ENCODE results near the gene FERMT3.
"Not testable (repeated sequence)": the region's sequence is repeated elsewhere in the genome, so short reads cannot be mapped to it uniquely, and the experiment has no call there.

FERMT3 gene

DNA sequence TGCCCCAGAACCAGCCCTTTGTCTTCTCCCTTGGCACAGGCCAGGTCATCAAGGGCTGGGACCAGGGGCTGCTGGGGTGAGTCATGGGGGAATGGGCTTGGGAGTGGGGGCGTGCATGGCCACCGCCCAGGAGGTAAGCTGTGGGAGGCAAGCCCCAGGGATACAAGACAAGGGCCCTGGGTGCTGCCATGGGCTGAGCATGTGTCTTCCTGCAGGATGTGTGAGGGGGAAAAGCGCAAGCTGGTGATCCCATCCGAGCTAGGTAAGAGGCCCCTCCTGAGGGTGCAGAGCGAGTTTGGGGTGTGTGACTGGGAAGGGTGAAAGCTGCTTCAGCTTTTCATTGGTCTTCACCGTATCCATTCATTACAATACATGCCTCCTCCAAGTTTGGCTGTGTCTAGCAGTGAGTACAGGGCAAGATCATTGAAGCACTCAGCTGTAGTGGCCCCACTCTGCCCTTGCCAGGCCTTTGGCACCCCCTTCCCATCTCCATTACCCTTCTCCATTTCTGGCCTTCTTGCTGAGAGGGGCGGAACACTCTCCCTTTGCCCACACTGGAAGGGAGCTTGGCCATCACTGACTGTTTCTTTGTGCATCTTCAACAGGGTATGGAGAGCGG lies 36.8 kb downstream of the FERMT3 start:
- DNase-seq (ENCODE audit: extremely low read depth, low read depth) = no peak
- TF ChIP-seq, protein P1, sequence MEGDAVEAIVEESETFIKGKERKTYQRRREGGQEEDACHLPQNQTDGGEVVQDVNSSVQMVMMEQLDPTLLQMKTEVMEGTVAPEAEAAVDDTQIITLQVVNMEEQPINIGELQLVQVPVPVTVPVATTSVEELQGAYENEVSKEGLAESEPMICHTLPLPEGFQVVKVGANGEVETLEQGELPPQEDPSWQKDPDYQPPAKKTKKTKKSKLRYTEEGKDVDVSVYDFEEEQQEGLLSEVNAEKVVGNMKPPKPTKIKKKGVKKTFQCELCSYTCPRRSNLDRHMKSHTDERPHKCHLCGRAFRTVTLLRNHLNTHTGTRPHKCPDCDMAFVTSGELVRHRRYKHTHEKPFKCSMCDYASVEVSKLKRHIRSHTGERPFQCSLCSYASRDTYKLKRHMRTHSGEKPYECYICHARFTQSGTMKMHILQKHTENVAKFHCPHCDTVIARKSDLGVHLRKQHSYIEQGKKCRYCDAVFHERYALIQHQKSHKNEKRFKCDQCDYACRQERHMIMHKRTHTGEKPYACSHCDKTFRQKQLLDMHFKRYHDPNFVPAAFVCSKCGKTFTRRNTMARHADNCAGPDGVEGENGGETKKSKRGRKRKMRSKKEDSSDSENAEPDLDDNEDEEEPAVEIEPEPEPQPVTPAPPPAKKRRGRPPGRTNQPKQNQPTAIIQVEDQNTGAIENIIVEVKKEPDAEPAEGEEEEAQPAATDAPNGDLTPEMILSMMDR (IDR thresholded peaks at IDR 0.05; ENCODE audit: low read depth, low read length) = no peak

DNA sequence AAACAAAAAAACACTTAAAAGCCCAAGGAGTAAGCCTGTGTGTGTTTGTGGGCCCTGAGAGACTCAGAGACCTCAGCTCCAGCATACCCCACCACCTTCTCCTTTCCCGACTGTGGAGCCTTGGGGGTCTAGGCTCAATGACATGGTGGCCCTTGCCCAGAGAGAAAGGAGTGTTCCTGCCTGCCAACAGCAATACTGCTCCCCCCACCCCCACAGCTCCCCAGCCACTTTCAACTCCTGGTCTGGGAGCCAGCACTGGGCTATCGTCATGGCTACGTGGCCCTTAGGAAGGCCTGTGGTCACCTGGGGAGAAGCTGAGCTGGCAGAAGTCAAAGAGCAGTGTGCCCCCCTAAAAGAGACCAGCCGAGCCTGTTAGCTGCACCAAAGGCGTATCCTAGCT lies 37.6 kb downstream of the FERMT3 start:
- TF ChIP-seq, protein P1 (IDR thresholded peaks at IDR 0.05; ENCODE audit: low read depth, low read length) = no peak
- no peak for DNase-seq (ENCODE audit: extremely low read depth, low read depth)

DNA sequence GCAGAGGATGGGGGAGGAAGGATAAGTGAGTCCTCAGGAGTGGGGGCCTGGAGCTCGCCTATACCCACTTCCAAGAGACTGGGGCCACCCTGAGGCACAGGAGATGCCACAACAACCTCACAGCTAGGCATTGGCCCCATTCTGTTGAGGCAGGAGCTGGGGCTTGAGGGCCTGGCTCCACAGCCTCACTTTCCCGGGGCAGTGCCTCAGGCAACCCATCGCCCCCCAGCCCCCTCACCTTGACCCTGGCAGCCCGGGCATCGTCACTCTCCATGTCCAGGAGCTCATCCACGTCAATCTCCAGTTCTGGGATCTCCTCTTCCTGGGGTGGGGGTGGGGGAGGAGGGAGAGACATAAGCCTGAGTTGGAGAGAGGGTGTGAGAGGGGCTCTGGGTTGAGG lies 38.4 kb downstream of the FERMT3 start:
- no peak for DNase-seq (ENCODE audit: extremely low read depth, low read depth)
- TF ChIP-seq, protein P1 (IDR thresholded peaks at IDR 0.05; ENCODE audit: low read depth, low read length) = no peak

DNA sequence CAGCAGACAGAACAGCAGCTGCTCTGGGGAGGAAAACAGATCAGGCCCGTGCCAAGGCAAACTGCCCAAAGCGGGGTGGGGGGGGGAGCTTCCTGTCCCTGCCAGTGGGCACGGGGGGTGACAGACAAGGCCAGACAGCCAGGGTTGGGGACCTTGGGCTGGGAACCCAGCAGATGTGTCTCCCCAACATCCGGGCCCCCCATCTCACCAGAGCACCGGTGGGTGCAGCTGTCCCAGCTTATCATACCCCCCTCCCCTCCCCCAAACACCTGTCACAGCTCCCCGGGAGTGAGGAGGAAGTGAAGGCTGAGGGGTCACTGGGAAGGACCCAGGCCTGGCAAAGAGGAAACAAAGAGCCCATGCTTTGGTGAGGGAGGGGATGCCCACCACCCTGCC lies 38.9 kb downstream of the FERMT3 start:
- no peak for DNase-seq (ENCODE audit: extremely low read depth, low read depth)

DNA sequence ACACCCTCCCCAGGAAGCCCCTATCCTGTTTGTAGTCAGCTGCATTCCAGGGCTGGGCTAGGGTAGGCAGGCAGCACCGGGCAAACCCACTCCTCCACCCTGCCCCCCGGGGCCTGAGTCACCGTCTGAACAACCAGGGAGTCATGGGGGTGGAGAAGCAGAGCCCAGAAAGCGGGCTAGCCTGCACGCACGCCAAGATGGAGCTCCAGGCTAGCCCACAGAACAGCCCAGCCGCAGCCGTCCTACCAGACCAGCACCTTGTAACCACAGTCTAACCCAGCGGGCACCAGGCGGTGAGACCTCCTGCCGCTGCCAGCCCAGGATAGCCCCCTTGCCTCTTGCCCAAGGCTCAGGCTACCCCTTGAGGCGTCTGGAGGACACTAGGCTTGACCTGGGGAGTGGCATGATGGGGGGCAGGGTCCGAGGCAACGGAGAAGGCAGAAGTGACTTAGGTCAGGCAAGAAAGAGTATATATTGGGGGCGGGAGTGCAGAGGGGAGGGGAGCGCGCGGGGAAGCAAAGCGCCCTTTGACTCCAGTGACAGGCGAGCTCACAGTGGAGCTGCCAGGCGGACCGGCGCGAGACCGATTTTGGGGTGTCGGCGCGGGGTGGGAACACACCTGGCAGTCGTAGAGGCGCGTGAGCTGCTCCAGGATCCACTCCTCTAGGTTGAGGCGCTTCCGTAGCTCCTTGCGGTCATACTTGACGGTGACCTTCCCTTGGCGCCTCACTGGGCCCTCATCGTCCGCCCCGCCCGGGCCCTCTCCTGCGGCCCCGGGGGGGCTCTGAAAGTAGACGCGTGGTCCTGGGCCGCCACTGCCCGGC lies 39.5 kb downstream of the FERMT3 start:
- peak; percentile 49 for DNase-seq (ENCODE audit: extremely low read depth, low read depth)
- TF ChIP-seq, protein P1 (IDR thresholded peaks at IDR 0.05; ENCODE audit: low read depth, low read length) = no peak

More for the DNA sequence above, 38.9 kb downstream of the FERMT3 start:
- TF ChIP-seq, protein P1 (IDR thresholded peaks at IDR 0.05; ENCODE audit: low read depth, low read length) = no peak

DNA sequence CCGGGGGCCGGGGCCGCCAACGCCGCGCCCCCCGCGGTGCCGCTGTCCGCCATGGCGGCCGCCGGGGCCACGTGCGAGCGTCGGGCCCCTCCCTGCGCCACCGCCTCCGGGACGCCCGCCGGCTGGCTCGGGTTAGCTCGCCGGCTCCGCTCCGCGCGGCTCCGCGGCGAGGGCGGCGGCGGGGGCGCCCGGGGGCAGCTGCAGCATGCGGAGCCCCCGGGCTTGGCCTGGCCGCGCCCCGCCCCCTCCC lies 40.0 kb downstream of the FERMT3 start:
- not testable (repeated sequence) for DNase-seq (ENCODE audit: extremely low read depth, low read depth)

DNA sequence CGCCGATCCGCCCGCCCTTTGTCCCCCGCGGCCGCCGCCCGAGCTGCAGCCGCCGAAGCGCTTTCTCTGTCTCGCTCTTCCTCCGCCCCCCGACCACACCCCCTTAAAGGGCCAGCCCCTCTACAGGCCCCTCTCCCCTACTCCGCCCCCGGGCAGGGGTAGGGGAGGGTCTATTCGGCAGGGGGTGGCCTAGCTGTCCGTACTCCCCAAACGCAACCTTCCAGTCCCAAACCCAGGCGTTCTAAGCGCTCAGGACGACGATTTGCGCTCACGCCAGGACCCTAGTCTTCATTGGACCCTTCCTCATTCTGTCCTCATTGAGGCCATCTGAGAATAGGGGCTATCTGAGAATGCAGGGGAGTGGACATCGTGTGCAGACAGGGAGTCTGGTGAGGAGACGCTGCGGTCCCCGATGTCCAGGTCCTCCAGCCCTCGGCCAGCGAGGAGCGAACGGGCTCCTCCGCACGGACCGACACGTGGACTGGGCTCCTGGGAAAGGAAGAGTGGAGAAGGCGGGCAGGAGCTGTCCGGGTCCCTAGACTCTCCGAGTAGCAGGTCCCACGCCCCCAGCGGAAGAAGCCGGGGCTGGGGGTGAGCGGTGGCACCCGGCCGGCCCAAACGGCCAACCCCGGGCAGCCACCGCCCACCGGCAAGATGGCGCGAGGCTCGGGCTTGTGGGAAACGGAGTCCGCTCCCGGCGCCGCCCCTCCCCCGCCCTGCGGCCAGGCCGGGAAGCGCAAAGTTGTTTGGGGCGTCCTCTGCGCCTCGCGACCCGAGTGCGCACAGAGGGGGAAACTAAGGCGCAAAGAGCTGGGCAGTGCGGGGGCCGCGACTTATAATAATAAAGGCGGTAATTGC lies 40.6 kb downstream of the FERMT3 start, which contains the start of gene PPP1R14B:
Gene PPP1R14B, minus strand, starts transcription at position 73 of the 858 bp plus-strand sequence. CDS start 270 bp downstream, outside the sequence.
- DNase-seq (ENCODE audit: extremely low read depth, low read depth) = peak; percentile 44
- TF ChIP-seq, protein P1 (IDR thresholded peaks at IDR 0.05; ENCODE audit: low read depth, low read length) = no peak; the same call in 1 of the 2 replicates
